Osteocyte (in vitro differentiated cells): Measurements from ENCODE around the gene NME1. TPM values are rescaled to one million over a fixed set of nuclear protein-coding genes. Genes with fewer than 3 reads are reported as not detected.
"Not testable (repeated sequence)": the region's sequence is repeated elsewhere in the genome, so short reads cannot be mapped to it uniquely, and the experiment has no call there.

ENCODE experiments used
- DNase-seq: peaks from one replicate; pipeline ENCODE4 v3.0.0; 2021; ENCODE audit warnings: mixed read lengths; ENCODE audit not compliant: unreplicated experiment; ENCODE audit errors: extremely low spot score
- H3K27ac Mint-ChIP-seq: one replicate; pipeline ENCODE4 v1.8.0; 2021; ENCODE audit warnings: mild to moderate bottlenecking, mixed read lengths; ENCODE audit not compliant: unreplicated experiment
- H3K27me3 Mint-ChIP-seq: one replicate; pipeline ENCODE4 v1.8.0; 2021; ENCODE audit warnings: mixed read lengths; ENCODE audit not compliant: unreplicated experiment
- H3K36me3 Mint-ChIP-seq: one replicate; pipeline ENCODE4 v1.8.0; 2021; ENCODE audit warnings: mixed read lengths; ENCODE audit not compliant: unreplicated experiment
- H3K4me1 Mint-ChIP-seq: one replicate; pipeline ENCODE4 v1.8.0; 2021; ENCODE audit warnings: mixed read lengths; ENCODE audit not compliant: unreplicated experiment
- H3K4me3 Mint-ChIP-seq: one replicate; pipeline ENCODE4 v1.8.0; 2021; ENCODE audit warnings: mild to moderate bottlenecking, moderate library complexity, mixed read lengths; ENCODE audit not compliant: unreplicated experiment
- H3K9me3 Mint-ChIP-seq: one replicate; pipeline ENCODE4 v1.8.0; 2021; ENCODE audit warnings: mixed read lengths; ENCODE audit not compliant: unreplicated experiment
- total RNA-seq: library from RNA; stranded (reverse); gene quantifications from 2 replicates; pipeline ENCODE4 v1.2.1, GENCODE V29; 2021
- TF ChIP-seq, protein P1 (sequence below): fragments of 200-600 bp; sonication (generic); IDR thresholded peaks from 2 replicates; pipeline ENCODE4 v1.5.0; 2021; ENCODE audit warnings: antibody characterized with exemption, mild to moderate bottlenecking, moderate library complexity

The NME1 gene
- total RNA-seq, 1 donor from 2014 or later: 77.8 TPM

- H3K27me3 Mint-ChIP-seq: no peaks in the 10 kb centered on the region
- H3K4me3 Mint-ChIP-seq: peak overlapping the region; percentile 82
- DNase-seq: peak; percentile 92
- no peaks in the 10 kb centered on the region for H3K36me3 Mint-ChIP-seq
- H3K27ac Mint-ChIP-seq: peak overlapping the region; percentile 100
- peaks cover 57% of the 10 kb centered on the region for H3K4me1 Mint-ChIP-seq
- TF ChIP-seq, protein P1, sequence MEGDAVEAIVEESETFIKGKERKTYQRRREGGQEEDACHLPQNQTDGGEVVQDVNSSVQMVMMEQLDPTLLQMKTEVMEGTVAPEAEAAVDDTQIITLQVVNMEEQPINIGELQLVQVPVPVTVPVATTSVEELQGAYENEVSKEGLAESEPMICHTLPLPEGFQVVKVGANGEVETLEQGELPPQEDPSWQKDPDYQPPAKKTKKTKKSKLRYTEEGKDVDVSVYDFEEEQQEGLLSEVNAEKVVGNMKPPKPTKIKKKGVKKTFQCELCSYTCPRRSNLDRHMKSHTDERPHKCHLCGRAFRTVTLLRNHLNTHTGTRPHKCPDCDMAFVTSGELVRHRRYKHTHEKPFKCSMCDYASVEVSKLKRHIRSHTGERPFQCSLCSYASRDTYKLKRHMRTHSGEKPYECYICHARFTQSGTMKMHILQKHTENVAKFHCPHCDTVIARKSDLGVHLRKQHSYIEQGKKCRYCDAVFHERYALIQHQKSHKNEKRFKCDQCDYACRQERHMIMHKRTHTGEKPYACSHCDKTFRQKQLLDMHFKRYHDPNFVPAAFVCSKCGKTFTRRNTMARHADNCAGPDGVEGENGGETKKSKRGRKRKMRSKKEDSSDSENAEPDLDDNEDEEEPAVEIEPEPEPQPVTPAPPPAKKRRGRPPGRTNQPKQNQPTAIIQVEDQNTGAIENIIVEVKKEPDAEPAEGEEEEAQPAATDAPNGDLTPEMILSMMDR: no peak
- H3K9me3 Mint-ChIP-seq: no peaks in the 10 kb centered on the region
Measured at GRCh38 chr17:51121620-51122472, 31.5 kb upstream of the NME1 start.

GRCh38 chr17:51122473-51123115, 30.8 kb upstream of the NME1 start:
- Mint-ChIP-seq H3K4me1 (peaks cover 50% of the 10 kb centered on the region), H3K4me3 (peak overlapping the region; percentile 82), H3K27ac (peak overlapping the region; percentile 100)
- DNase-seq, H3K9me3 Mint-ChIP-seq, H3K36me3 Mint-ChIP-seq, H3K27me3 Mint-ChIP-seq: not testable (repeated sequence)

- TF ChIP-seq, protein P1: no peak
- no peak overlapping the region for H3K4me3 Mint-ChIP-seq
- H3K36me3 Mint-ChIP-seq: no peaks in the 10 kb centered on the region
- no peaks in the 10 kb centered on the region for H3K9me3 Mint-ChIP-seq
- peaks cover 29% of the 10 kb centered on the region for H3K4me1 Mint-ChIP-seq
- no peak for DNase-seq
- no peak overlapping the region for H3K27ac Mint-ChIP-seq
- H3K27me3 Mint-ChIP-seq: no peaks in the 10 kb centered on the region
Measured at GRCh38 chr17:51124640-51125503, 28.5 kb upstream of the NME1 start.

DNA sequence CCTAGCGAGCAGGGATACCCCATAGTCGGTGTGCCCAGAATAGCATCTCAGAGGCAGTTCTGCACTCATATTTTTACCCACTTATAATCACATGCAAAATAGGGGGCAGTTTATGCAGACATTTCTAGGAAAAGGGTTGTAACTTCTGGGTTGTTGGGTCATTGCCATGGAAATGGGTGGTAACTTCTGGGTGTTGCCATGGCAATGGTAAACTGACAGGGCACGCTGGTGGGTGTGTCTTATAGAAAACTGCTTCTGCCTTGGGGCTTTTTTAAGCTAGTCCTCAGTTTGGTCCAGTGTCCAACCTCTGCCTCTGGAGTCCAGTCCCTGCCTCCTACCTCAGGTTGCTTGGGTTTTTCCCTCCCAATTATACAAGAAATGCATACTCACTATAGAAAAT, 25.3 kb upstream of the NME1 start:
- Mint-ChIP-seq H3K9me3 (no peaks in the 10 kb centered on the region), H3K4me1 (peaks cover 17% of the 10 kb centered on the region), H3K36me3 (no peaks in the 10 kb centered on the region), H3K27me3 (no peaks in the 10 kb centered on the region), H3K4me3 (no peak overlapping the region), H3K27ac (no peak overlapping the region)
- DNase-seq: no peak
- TF ChIP-seq, protein P1: no peak

DNA sequence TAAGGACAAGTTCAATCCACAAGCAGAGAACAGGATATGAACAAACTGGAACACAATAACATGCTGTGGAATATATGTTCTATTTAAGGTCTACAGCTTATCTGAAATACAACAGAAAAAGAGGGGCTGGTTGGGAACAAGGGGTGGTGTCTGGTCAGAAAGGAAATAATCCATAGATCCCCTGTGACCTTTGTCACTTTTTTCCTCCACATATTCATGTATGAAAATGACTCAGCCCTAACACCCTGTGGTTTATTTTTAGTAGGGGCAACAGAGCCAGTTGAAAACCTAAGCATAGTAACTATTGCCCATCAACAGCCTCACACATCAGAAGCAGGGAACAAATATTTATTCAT, 20.4 kb upstream of the NME1 start:
- DNase-seq: no peak
- Mint-ChIP-seq H3K9me3 (no peaks in the 10 kb centered on the region), H3K27me3 (no peaks in the 10 kb centered on the region), H3K36me3 (no peaks in the 10 kb centered on the region), H3K27ac (peak overlapping the region; percentile 42), H3K4me3 (no peak overlapping the region), H3K4me1 (peaks cover 12% of the 10 kb centered on the region)
- TF ChIP-seq, protein P1: no peak
